Mesenchymal stem cell (in vitro differentiated cells and primary cell): ENCODE results near the gene FBXO31.

Source experiments
- DNase-seq: peaks from one replicate; pipeline ENCODE4 v3.0.0-alpha.2; 2013
- H2AFZ ChIP-seq: one replicate; pipeline ENCODE4 v1.6.1; 2013; ENCODE audit warnings: low read depth, mild to moderate bottlenecking, control low read depth, inconsistent platforms, low read length, moderate library complexity
- H2AK5ac ChIP-seq: 2 replicates; pipeline ENCODE4 v1.6.1; 2013; ENCODE audit warnings: low read length, moderate library complexity, mild to moderate bottlenecking, inconsistent platforms; ENCODE audit not compliant: severe bottlenecking
- H2BK120ac ChIP-seq: one replicate; pipeline ENCODE4 v1.6.1; 2013; ENCODE audit warnings: low read depth, mild to moderate bottlenecking, inconsistent platforms, low read length, moderate library complexity
- H2BK12ac ChIP-seq, 2 experiments: one replicate each; pipeline ENCODE4 v1.6.1; 2013; ENCODE audit warnings: inconsistent platforms in 2 of 2, low read length in 2 of 2, mild to moderate bottlenecking in 2 of 2, moderate library complexity in 2 of 2, control low read depth in 1 of 2
- H2BK15ac ChIP-seq: one replicate; pipeline ENCODE4 v1.6.1; 2013; ENCODE audit warnings: mild to moderate bottlenecking, low read depth, inconsistent platforms; ENCODE audit not compliant: poor library complexity, severe bottlenecking
- H2BK5ac ChIP-seq: 2 replicates; pipeline ENCODE4 v1.6.1; 2013; ENCODE audit warnings: low read depth, mild to moderate bottlenecking, low read length, control low read depth, inconsistent platforms; ENCODE audit not compliant: poor library complexity, severe bottlenecking
- H3K14ac ChIP-seq, 2 experiments: one replicate each; pipeline ENCODE4 v1.6.1; 2013; ENCODE audit warnings: inconsistent platforms in 2 of 2, low read length in 2 of 2, control low read depth in 1 of 2, mild to moderate bottlenecking in 1 of 2, moderate library complexity in 1 of 2
- H3K18ac ChIP-seq, 2 experiments: one replicate each; pipeline ENCODE4 v1.6.1; 2013; ENCODE audit warnings: inconsistent platforms in 2 of 2, low read length in 2 of 2, control low read depth in 1 of 2, low read depth in 1 of 2, mild to moderate bottlenecking in 1 of 2
- H3K23ac ChIP-seq, 2 experiments: one replicate each; pipeline ENCODE4 v1.6.1; 2013; ENCODE audit warnings: inconsistent platforms in 2 of 2, low read length in 2 of 2, mild to moderate bottlenecking in 2 of 2, moderate library complexity in 2 of 2, control low read depth in 1 of 2
- H3K27ac ChIP-seq: 2 replicates; pipeline ENCODE4 v1.5.1; 2013; ENCODE audit warnings: mild to moderate bottlenecking, moderate library complexity, low read length, control low read depth, inconsistent platforms; ENCODE audit not compliant: poor library complexity, severe bottlenecking
- H3K27me3 ChIP-seq, 2 experiments: 2 replicates each; pipeline versions ENCODE4 v1.6.1 to v1.7.0; 2013; ENCODE audit warnings: low read length in 2 of 2, mild to moderate bottlenecking in 2 of 2, moderate library complexity in 2 of 2, control low read depth in 1 of 2, inconsistent platforms in 1 of 2; ENCODE audit not compliant: control insufficient read depth in 1 of 2, insufficient read depth in 1 of 2
- H3K36me3 ChIP-seq, 2 experiments: 2 replicates each; pipeline versions ENCODE4 v1.6.1 to v1.7.0; 2013; ENCODE audit warnings: low read length in 2 of 2, control low read depth in 1 of 2, inconsistent platforms in 1 of 2, low read depth in 1 of 2, mild to moderate bottlenecking in 1 of 2; ENCODE audit not compliant: insufficient read depth in 2 of 2, control insufficient read depth in 1 of 2
- H3K4ac ChIP-seq, 2 experiments: one replicate each; pipeline ENCODE4 v1.6.1; 2013; ENCODE audit warnings: inconsistent platforms in 2 of 2, low read length in 2 of 2, mild to moderate bottlenecking in 2 of 2, moderate library complexity in 2 of 2, control low read depth in 1 of 2, low read depth in 1 of 2
- H3K4me1 ChIP-seq: 2 replicates; pipeline ENCODE4 v1.6.1; 2013; ENCODE audit warnings: low read depth, low read length, control low read depth; ENCODE audit not compliant: control insufficient read depth, insufficient read depth
- H3K4me2 ChIP-seq: 2 replicates; pipeline ENCODE4 v1.6.1; 2013; ENCODE audit warnings: low read length, mild to moderate bottlenecking, inconsistent platforms; ENCODE audit not compliant: poor library complexity, severe bottlenecking
- H3K4me3 ChIP-seq, 2 experiments: 2 replicates each; pipeline versions ENCODE4 v1.5.1 to v1.7.0; 2013; ENCODE audit warnings: low read length in 2 of 2, mild to moderate bottlenecking in 2 of 2, control low read depth in 1 of 2, low read depth in 1 of 2; ENCODE audit not compliant: insufficient read depth in 1 of 2
- H3K79me1 ChIP-seq: replicated peaks from 2 replicates; pipeline ENCODE4 v1.6.1; 2013; ENCODE audit warnings: mild to moderate bottlenecking, control low read depth, low read length, inconsistent platforms; ENCODE audit not compliant: poor library complexity, severe bottlenecking
- H3K9ac ChIP-seq: 2 replicates; pipeline ENCODE4 v1.7.0; 2013; ENCODE audit warnings: mild to moderate bottlenecking, low read length, moderate library complexity
- H3K9me3 ChIP-seq: 2 replicates; pipeline ENCODE4 v1.7.0; 2013; ENCODE audit warnings: mild to moderate bottlenecking, low read length; ENCODE audit not compliant: control insufficient read depth
- H4K8ac ChIP-seq: one replicate; pipeline ENCODE4 v1.6.1; 2013; ENCODE audit warnings: inconsistent platforms, mild to moderate bottlenecking, low read length, moderate library complexity
- H4K91ac ChIP-seq: one replicate; pipeline ENCODE4 v1.6.1; 2013; ENCODE audit warnings: mild to moderate bottlenecking, low read length, inconsistent platforms
- WGBS: methylation state at CpG from one replicate; pipeline ENCODE4 v1.1.7; 2013; ENCODE audit warnings: mixed read lengths; 5-methylcytosine and 5-hydroxymethylcytosine counted together

Gene FBXO31

GRCh38 chr16:87418216-87418615 is 34.6 kb upstream of the FBXO31 start:
- Histone ChIP-seq H2BK120ac (no peak overlapping the region), H3K79me1 (peaks cover 46% of the 10 kb centered on the region), H4K91ac (no peak overlapping the region), H3K4me3 (no peak overlapping the region), H3K4me1 (peaks cover 2% of the 10 kb centered on the region), H4K8ac (no peak overlapping the region), H3K4ac (no peak overlapping the region), H3K23ac (no peak overlapping the region), H3K14ac (no peak overlapping the region), H3K18ac (no peak overlapping the region), H3K27ac (no peak overlapping the region), H2AK5ac (no peak overlapping the region), H3K27me3 (no peaks in the 10 kb centered on the region), H2BK5ac (no peak overlapping the region), H3K36me3 (peaks cover 71 to 93% of the 10 kb centered on the region in 2 experiments), H3K4me2 (no peak overlapping the region), H2BK15ac (no peak overlapping the region), H3K9ac (no peak overlapping the region), H2AFZ (no peak overlapping the region), H2BK12ac (no peak overlapping the region), H3K9me3 (no peaks in the 10 kb centered on the region)
- 97% methylated on average over 18 of the region's 18 CpGs for WGBS
- no peak for DNase-seq

GRCh38 chr16:87417528-87417910 is 33.9 kb upstream of the FBXO31 start:
- DNase-seq = no peak
- Histone ChIP-seq H2BK12ac (no peak overlapping the region), H2BK5ac (no peak overlapping the region), H2AK5ac (no peak overlapping the region), H2AFZ (no peak overlapping the region), H3K4me3 (no peak overlapping the region), H3K4ac (no peak overlapping the region), H3K9me3 (no peaks in the 10 kb centered on the region), H4K8ac (no peak overlapping the region), H2BK15ac (no peak overlapping the region), H2BK120ac (no peak overlapping the region), H3K14ac (no peak overlapping the region), H3K4me1 (peaks cover 2% of the 10 kb centered on the region), H3K79me1 (peaks cover 44% of the 10 kb centered on the region), H3K18ac (peak overlapping the region in 1 of 2 experiments; percentile 35), H3K36me3 (peaks cover 71 to 93% of the 10 kb centered on the region in 2 experiments), H4K91ac (no peak overlapping the region), H3K9ac (no peak overlapping the region), H3K27me3 (no peaks in the 10 kb centered on the region), H3K23ac (no peak overlapping the region), H3K27ac (no peak overlapping the region), H3K4me2 (no peak overlapping the region)
- 95% methylated on average over 13 of the region's 13 CpGs for WGBS

GRCh38 chr16:87416826-87417527 is 33.4 kb upstream of the FBXO31 start:
- Histone ChIP-seq H3K4me3 (no peak overlapping the region), H3K14ac (no peak overlapping the region), H2AK5ac (no peak overlapping the region), H3K9ac (no peak overlapping the region), H2BK120ac (no peak overlapping the region), H3K27ac (no peak overlapping the region), H3K27me3 (no peaks in the 10 kb centered on the region), H4K8ac (no peak overlapping the region), H3K18ac (no peak overlapping the region), H2AFZ (no peak overlapping the region), H3K4me1 (peaks cover 2% of the 10 kb centered on the region), H2BK12ac (peak overlapping the region in 1 of 2 experiments; percentile 10), H3K4ac (no peak overlapping the region), H3K23ac (no peak overlapping the region), H2BK15ac (no peak overlapping the region), H2BK5ac (no peak overlapping the region), H3K36me3 (peaks cover 72 to 93% of the 10 kb centered on the region in 2 experiments), H3K79me1 (peaks cover 44% of the 10 kb centered on the region), H3K9me3 (no peaks in the 10 kb centered on the region), H4K91ac (peak overlapping the region; percentile 14), H3K4me2 (no peak overlapping the region)
- DNase-seq = peak; percentile 60
- WGBS = 90% methylated on average over 22 of the region's 23 CpGs

GRCh38 chr16:87415441-87415840 is 31.9 kb upstream of the FBXO31 start:
- Histone ChIP-seq H3K9me3 (no peaks in the 10 kb centered on the region), H3K4me3 (peak overlapping the region in 1 of 2 experiments; percentile 29), H4K8ac (no peak overlapping the region), H4K91ac (no peak overlapping the region), H3K4ac (no peak overlapping the region), H3K4me2 (no peak overlapping the region), H3K23ac (no peak overlapping the region), H2BK5ac (no peak overlapping the region), H2AFZ (no peak overlapping the region), H3K18ac (no peak overlapping the region), H3K4me1 (peaks cover 2% of the 10 kb centered on the region), H2BK15ac (no peak overlapping the region), H2AK5ac (no peak overlapping the region), H2BK120ac (no peak overlapping the region), H3K27me3 (no peaks in the 10 kb centered on the region), H3K36me3 (peaks cover 74 to 92% of the 10 kb centered on the region in 2 experiments), H3K79me1 (peaks cover 44% of the 10 kb centered on the region), H3K9ac (no peak overlapping the region), H2BK12ac (no peak overlapping the region), H3K14ac (no peak overlapping the region), H3K27ac (no peak overlapping the region)
- WGBS = 96% methylated on average over 9 of the region's 9 CpGs
- no peak for DNase-seq
